Placental epithelial cell (primary cell): ENCODE results near the gene TMEM126B. TPM values are rescaled to one million over a fixed set of nuclear protein-coding genes. Genes with fewer than 3 reads are reported as not detected.

Experiments
- total RNA-seq: library from RNA; depleted of rRNA; stranded (reverse); fragments of >200 nt; gene quantifications from 2 replicates; pipeline ENCODE4 v1.2.3, GENCODE V29; 2012

The TMEM126B gene
- total RNA-seq, result 26.3 and 53.5 TPM in 2 replicates

GRCh38 chr11:85627998-85628770 is at the start of gene TMEM126B:
TSS of gene TMEM126B (plus strand) at chr11:85628593. CDS start at chr11:85628608, 15 bp downstream.

DNA sequence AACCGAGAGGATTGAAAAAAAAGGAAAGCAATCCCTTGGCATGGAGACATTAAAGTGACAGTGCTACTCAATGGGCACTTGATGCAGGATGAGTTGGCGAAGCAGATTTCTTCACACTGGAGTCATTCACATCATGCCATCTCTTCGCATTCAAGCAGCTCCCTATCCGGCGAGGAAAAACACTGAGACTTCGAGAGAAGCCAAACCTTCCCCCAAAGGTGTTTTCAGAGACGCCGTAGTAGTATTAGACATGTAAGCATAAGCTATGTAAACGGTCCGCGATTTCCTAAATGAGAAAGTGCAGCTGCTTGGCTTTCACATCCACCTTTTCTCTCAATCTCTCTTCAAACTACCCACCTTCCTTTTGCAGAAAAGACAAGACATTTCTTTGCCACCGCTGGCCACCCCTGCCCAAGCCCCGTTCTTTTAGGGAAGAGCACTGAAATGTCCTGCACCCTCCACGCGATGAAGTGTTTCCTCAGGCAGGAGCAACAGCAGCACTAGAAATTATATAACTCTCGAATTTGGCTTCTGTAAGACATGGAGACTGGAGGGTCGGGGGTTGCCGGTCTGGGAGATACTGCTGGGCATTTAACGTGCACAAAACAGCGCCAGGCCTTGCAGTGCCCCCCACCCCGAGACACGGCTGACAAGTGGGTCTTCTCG is 928 bp upstream of the TMEM126B start, which contains the start of gene DLG2:
DLG2 (minus strand) TSS at position 13 of the 666 bp plus-strand sequence.

DNA sequence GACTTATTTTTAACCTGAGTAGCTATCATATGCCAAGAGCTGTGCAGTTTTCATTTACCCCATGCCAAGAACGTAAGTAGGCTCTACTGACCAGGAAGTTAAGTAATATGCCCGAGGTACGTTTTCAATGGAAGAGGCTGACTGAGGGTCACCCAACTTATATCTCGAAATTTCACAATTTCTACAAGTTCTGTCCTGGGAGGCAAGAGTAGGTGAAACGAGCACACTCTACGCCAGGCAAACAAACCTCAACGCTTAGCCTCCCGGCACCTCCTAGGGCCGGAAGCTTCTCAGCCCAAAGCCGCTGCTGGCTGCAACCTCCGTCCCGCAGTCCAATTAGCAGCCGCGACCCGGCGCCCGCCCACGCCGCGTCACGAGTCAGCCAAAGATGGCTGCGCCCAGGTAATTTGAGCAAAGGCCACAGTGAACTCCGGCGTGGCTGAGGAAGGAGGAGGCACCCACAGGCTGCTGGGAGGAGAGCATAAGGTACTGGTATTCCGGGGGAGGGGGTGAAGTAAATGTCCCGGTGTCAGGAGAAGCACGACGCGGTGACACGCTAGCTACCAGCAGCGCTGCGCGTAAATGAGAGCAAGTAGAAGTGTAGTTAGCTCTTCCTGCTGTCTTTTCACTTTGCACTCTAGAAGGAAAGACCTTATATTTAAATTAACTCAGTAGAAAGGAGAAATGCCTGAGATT is 19.4 kb downstream of the TMEM126B start, which contains the start of gene TMEM126A:
TMEM126A (plus strand) TSS at position 364 of the 696 bp plus-strand sequence. CDS start 2,289 bp downstream, outside the sequence.

DNA sequence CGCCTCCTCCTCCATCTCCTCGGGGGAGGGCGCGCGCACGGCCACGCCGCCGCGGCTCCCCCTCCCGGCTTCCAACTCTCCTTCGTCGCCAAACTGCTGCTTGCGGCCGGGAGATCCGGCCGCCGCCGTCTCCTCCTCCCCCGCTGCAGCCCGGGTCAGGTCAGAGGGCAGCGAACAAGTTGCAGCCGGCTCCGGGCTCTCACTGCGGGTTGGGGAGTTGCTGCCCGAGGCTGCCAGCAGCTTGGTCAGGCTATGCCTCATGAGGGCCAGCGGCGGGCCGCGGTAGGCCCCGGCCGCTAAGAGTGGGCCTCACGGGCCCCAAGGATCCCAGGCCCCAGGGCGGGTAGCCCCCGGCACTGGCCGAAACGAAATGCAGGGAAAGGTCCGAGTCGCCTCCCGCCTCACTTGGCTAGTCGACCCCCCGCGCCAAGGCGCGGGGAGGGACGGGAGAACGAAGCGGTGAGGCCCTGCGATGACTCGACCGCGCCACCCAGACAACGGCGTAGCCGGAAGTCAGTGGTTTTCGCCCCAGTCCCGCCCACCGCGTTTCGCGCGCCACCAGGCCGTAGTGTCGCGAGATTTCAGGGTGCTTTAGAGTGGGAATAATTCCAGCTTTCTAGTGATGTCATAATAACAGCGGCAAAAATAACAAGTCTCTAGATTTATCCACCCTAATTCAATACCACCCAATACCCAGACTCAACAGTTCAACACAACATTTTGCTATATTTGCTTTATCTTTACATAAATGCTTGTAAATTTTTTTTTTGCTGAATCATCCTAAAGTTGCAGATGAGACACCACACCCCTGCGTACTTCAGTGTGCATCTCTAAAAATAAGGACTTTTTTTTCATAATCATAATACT is 36.5 kb downstream of the TMEM126B start, which contains the start of gene CREBZF:
CREBZF (minus strand) TSS at position 515 of the 867 bp plus-strand sequence; CDS start at position 261, 254 bp downstream.

DNA sequence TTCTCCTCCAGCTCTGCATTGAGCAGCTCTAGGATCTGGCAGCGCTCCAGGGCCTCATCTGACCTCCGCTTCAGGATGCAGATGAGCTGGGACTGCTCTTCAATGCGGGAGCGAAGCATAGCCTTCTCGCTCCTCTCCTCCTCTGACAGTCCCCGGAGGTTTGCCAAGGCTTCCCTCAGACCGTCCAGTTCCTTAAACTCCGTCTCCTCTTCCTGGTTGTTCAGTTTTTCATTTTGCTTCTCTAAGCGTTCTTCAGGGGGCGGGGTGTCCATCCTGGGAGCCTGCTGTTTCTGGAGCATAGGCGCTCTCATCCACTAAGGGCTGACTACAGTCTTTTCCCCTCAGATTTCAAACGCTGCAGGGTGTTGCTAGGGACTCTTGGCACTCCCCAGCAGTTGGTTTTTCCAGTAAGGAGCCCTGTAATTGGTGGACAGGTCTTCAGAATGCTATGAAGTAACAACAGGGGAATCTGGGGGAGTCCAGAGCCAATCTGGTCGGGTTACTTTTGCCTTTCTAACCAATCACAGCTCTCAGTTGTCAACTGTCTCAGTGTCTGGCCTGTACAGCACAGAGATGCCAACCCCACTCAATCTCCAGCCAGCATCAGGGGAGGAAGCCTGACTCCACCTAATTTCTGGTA is 57.5 kb downstream of the TMEM126B start, which contains the start of gene CCDC89:
CCDC89 (minus strand) TSS at position 376 of the 640 bp plus-strand sequence; CDS start at position 311, 65 bp downstream.

Other genes starting within 250 kb of the TMEM126B start
- gene DLG2, start 1.2 kb upstream of the TMEM126B start, total RNA-seq, result 0.22 and 2.7 TPM in 2 replicates
- 25.1 and 33.5 TPM in 2 replicates for gene TMEM126A, start 19.4 kb downstream of the TMEM126B start, total RNA-seq
- gene CREBZF, start 36.5 kb downstream of the TMEM126B start, total RNA-seq, result 43.2 and 80.1 TPM in 2 replicates
- 7.0 and 12.6 TPM in 2 replicates for gene CCDC89, start 57.6 kb downstream of the TMEM126B start, total RNA-seq
- gene SYTL2, start 182.5 kb downstream of the TMEM126B start, total RNA-seq, result 0.87 and 2.7 TPM in 2 replicates
- gene CCDC83, start 226.8 kb downstream of the TMEM126B start, total RNA-seq, result not detected in 2 replicates